ENCODE results near the gene ITGB8.

- TF ChIP-seq CTCF (IDR thresholded peaks at IDR 0.05) (no peak), ZFX (IDR thresholded peaks at IDR 0.05; ENCODE audit: borderline replicate concordance) (no peak)
These were observed 54.4 kb downstream of the ITGB8 start for GRCh38 chr7:20385126-20385525.

Measured in 22Rv1 (cell line).